Panc1 (cell line): ENCODE data around the gene ATP6V1C2. TPM values are rescaled to one million over a fixed set of nuclear protein-coding genes. Genes with fewer than 3 reads are reported as not detected.

Experiments
- ATAC-seq: fragments of 200-7000 bp; cut with Tn5 transposase; 2 replicates; pipeline ENCODE4 v1.9.1; 2020; ENCODE audit warnings: mild to moderate bottlenecking, moderate library complexity
- BruUV-seq: library from RNA; stranded (reverse); fragments of 400-500 nt; replicated peaks from 2 replicates; lab custom pipeline; 2021; lab: Mats Ljungman, UMichigan
- CTCF ChIA-PET: fragments of 300-600 bp; sonication (Branson Sonifier 250); formaldehyde crosslinking; loops from one replicate; lab custom pipeline; 2022; ENCODE audit warnings: antibody characterized with exemption; lab: Charles Lee
- POLR2A ChIA-PET: fragments of 300-600 bp; sonication (Branson Sonifier 250); formaldehyde crosslinking; loops from one replicate; lab custom pipeline; 2022; ENCODE audit warnings: antibody characterized with exemption; lab: Charles Lee
- DNase-seq: peaks from one replicate; pipeline ENCODE4 v3.0.0-alpha.2; 2010; ENCODE audit warnings: low read depth, low spot score
- H3K27ac ChIP-seq: 2 replicates; pipeline ENCODE4 v1.5.1; 2011; ENCODE audit warnings: mild to moderate bottlenecking, low read length, inconsistent platforms
- H3K27me3 ChIP-seq: fragments of 200-500 bp; sonication (Bioruptor generic); 2 replicates; pipeline ENCODE4 v1.6.0; 2014; ENCODE audit warnings: low read length, inconsistent platforms; ENCODE audit not compliant: control insufficient read depth, insufficient read depth
- H3K36me3 ChIP-seq: fragments of 200-500 bp; sonication (Bioruptor generic); 2 replicates; pipeline ENCODE4 v1.5.1; 2014; ENCODE audit warnings: inconsistent platforms, mild to moderate bottlenecking, low read length, moderate library complexity; ENCODE audit not compliant: control insufficient read depth, insufficient read depth
- H3K4me1 ChIP-seq: 2 replicates; pipeline ENCODE4 v1.5.1; 2011; ENCODE audit warnings: inconsistent platforms, mild to moderate bottlenecking, low read length, moderate library complexity; ENCODE audit not compliant: control insufficient read depth, insufficient read depth
- H3K4me3 ChIP-seq, 2 experiments: 2 replicates each; pipeline ENCODE4 v1.5.1; 2011 to 2012; ENCODE audit warnings: low read depth in 2 of 2, low read length in 2 of 2, mild to moderate bottlenecking in 2 of 2, inconsistent platforms in 1 of 2, moderate library complexity in 1 of 2
- H3K9me3 ChIP-seq: fragments of 200-500 bp; sonication (Bioruptor generic); 2 replicates; pipeline ENCODE4 v1.5.1; 2014; ENCODE audit warnings: low read depth, mild to moderate bottlenecking, inconsistent platforms, low read length, moderate library complexity; ENCODE audit not compliant: control insufficient read depth, insufficient read depth
- POLR2AphosphoS5 ChIP-seq: IDR thresholded peaks from 2 replicates; pipeline ENCODE4 v1.6.1; 2012; ENCODE audit warnings: mild to moderate bottlenecking, low read depth, low read length, moderate library complexity
- SIN3A ChIP-seq: IDR thresholded peaks from 2 replicates; pipeline ENCODE4 v1.6.1; 2012; ENCODE audit warnings: low read depth, mild to moderate bottlenecking, low read length, moderate library complexity, borderline replicate concordance; ENCODE audit not compliant: insufficient read depth
- TCF7L2 ChIP-seq: IDR thresholded peaks from 2 replicates; pipeline ENCODE4 v1.6.1; 2011; ENCODE audit warnings: mild to moderate bottlenecking, low read depth, low read length, inconsistent platforms
- in situ Hi-C: cut with HindIII; loops from 2 replicates; pipeline ENCODE4 v1.10.0; 2016; ENCODE audit warnings: low sequenced_read_pairs, low pct_unique_long_range_greater_than_20kb
- intact Hi-C: fragments of 100-400 bp; cut with micrococcal nuclease; formaldehyde crosslinking; loops from one replicate; pipeline ENCODE4 v1.10.0; 2022; ENCODE audit not compliant: unreplicated experiment
- total RNA-seq: library from RNA; stranded (reverse); gene quantifications from one replicate; pipeline ENCODE4 v1.2.1, GENCODE V29; 2021; ENCODE audit not compliant: unreplicated experiment
- TF ChIP-seq, protein P1 (sequence below), 2 experiments: IDR thresholded peaks; 2 replicates each; pipeline ENCODE4 v1.6.1; 2011 to 2012; ENCODE audit warnings: low read depth in 2 of 2, control low read depth in 1 of 2, low read length in 1 of 2, mild to moderate bottlenecking in 1 of 2, moderate library complexity in 1 of 2; ENCODE audit not compliant: insufficient read depth in 1 of 2
- TF ChIP-seq, protein P2 (sequence below): fragments of 450-650 bp; IDR thresholded peaks from 2 replicates; pipeline ENCODE4 v1.5.1; 2017; ENCODE audit warnings: mild to moderate bottlenecking

The ATP6V1C2 gene
- total RNA-seq, 1 experiment from 2014 or later: 0.54 TPM

DNA sequence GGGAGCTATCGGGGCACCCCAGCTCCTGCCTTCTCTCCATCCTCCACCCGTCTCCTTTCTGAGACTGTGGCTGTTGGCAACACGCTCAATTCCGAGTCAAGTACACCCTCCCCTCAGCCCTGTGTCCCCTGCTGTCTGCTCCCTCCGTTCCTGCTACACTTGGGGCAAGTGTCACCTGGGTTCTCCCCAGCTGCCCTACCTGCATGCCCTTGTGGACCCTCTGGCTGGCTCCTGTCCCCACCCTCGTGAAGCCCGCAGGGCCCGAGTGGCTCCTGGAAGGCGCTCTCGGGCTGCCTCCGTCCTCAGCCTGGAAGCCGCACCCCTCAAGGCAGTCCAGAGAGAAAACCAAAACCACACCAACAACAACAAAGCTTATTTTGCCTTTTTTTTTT lies 57.3 kb downstream of the ATP6V1C2 start:
- in situ Hi-C loops (no loop called here), intact Hi-C loops (no loop called here)
- Histone ChIP-seq H3K36me3 (peaks cover 14% of the 10 kb centered on the region), H3K4me3 (no peak overlapping the region), H3K4me1 (peaks cover 5% of the 10 kb centered on the region; the same call in 1 of the 2 replicates), H3K9me3 (no peaks in the 10 kb centered on the region), H3K27me3 (no peaks in the 10 kb centered on the region), H3K27ac (no peak overlapping the region)
- POLR2A ChIA-PET: no interaction called here
- TF ChIP-seq POLR2AphosphoS5 (no peak), SIN3A (no peak), TCF7L2 (no peak)
- TF ChIP-seq, protein P1, sequence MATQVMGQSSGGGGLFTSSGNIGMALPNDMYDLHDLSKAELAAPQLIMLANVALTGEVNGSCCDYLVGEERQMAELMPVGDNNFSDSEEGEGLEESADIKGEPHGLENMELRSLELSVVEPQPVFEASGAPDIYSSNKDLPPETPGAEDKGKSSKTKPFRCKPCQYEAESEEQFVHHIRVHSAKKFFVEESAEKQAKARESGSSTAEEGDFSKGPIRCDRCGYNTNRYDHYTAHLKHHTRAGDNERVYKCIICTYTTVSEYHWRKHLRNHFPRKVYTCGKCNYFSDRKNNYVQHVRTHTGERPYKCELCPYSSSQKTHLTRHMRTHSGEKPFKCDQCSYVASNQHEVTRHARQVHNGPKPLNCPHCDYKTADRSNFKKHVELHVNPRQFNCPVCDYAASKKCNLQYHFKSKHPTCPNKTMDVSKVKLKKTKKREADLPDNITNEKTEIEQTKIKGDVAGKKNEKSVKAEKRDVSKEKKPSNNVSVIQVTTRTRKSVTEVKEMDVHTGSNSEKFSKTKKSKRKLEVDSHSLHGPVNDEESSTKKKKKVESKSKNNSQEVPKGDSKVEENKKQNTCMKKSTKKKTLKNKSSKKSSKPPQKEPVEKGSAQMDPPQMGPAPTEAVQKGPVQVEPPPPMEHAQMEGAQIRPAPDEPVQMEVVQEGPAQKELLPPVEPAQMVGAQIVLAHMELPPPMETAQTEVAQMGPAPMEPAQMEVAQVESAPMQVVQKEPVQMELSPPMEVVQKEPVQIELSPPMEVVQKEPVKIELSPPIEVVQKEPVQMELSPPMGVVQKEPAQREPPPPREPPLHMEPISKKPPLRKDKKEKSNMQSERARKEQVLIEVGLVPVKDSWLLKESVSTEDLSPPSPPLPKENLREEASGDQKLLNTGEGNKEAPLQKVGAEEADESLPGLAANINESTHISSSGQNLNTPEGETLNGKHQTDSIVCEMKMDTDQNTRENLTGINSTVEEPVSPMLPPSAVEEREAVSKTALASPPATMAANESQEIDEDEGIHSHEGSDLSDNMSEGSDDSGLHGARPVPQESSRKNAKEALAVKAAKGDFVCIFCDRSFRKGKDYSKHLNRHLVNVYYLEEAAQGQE (IDR thresholded peaks at IDR 0.05; ENCODE audit: insufficient read depth in 1 of 2, low read depth in 2 of 2, low read length in 1 of 2): no peak
- TF ChIP-seq, protein P2, sequence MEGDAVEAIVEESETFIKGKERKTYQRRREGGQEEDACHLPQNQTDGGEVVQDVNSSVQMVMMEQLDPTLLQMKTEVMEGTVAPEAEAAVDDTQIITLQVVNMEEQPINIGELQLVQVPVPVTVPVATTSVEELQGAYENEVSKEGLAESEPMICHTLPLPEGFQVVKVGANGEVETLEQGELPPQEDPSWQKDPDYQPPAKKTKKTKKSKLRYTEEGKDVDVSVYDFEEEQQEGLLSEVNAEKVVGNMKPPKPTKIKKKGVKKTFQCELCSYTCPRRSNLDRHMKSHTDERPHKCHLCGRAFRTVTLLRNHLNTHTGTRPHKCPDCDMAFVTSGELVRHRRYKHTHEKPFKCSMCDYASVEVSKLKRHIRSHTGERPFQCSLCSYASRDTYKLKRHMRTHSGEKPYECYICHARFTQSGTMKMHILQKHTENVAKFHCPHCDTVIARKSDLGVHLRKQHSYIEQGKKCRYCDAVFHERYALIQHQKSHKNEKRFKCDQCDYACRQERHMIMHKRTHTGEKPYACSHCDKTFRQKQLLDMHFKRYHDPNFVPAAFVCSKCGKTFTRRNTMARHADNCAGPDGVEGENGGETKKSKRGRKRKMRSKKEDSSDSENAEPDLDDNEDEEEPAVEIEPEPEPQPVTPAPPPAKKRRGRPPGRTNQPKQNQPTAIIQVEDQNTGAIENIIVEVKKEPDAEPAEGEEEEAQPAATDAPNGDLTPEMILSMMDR: no peak
- CTCF ChIA-PET: no interaction called here
- ATAC-seq (no peak), DNase-seq (no peak)
- BruUV-seq: no TSS peak

DNA sequence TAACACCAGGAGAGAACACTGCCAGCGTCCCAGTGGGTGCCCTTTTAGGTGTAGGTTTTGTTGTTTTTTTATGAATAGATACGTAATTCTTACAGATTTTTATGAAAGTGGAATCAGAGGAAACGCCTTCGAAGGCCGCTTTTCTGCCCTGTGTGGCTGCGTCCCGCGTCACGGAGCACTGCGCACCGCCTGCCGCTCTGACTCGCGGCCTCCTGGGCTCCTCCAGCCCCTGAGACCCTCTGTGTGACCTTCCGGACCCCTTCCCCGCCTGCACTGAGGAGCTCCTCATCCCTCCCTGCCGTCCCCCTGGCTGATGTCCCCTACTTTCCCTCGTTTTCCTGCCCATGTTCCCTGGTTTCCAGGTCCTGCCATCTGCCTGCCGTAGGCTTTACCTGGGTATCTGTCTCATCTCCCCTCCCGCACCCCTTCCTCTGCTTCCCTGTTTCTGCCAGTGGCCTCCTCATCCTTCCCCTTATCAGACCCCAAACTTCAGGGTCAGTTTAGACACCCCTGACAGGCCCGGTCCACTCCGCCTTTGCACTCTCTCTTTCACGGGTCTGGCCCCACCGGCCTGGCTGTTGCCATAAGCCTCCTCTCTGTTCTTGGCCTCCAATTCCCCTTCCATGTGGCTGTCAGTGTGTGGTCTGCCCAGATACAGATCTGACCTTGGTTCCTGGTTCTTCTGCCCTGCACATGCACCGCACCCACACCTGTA lies 58.5 kb downstream of the ATP6V1C2 start:
- in situ Hi-C loops (no loop called here), intact Hi-C loops (no loop called here)
- DNase-seq: no peak
- TF ChIP-seq, protein P1 (IDR thresholded peaks at IDR 0.05; ENCODE audit: insufficient read depth in 1 of 2, low read depth in 2 of 2, low read length in 1 of 2): no peak
- TF ChIP-seq POLR2AphosphoS5 (no peak), SIN3A (no peak), TCF7L2 (no peak)
- TF ChIP-seq, protein P2: no peak
- H3K27ac ChIP-seq: no peak overlapping the region
- H3K36me3 ChIP-seq: peaks cover 26% of the 10 kb centered on the region
- no peaks in the 10 kb centered on the region for H3K27me3 ChIP-seq
- ATAC-seq: no peak
- no peaks in the 10 kb centered on the region for H3K9me3 ChIP-seq
- no peak overlapping the region for H3K4me3 ChIP-seq
- ChIA-PET CTCF (no interaction called here), POLR2A (no interaction called here)
- BruUV-seq: no TSS peak
- peaks cover 5% of the 10 kb centered on the region; the same call in 1 of the 2 replicates for H3K4me1 ChIP-seq
